GM19455 (cell line): ENCODE measurements around the gene GPI.
"Not testable (repeated sequence)": the region's sequence is repeated elsewhere in the genome, so short reads cannot be mapped to it uniquely, and the experiment has no call there.

Source experiments
- ATAC-seq: cut with Tn5 transposase; IDR thresholded peaks from one replicate; pipeline ENCODE4 v1.9.1; 2021; ENCODE audit not compliant: unreplicated experiment

GPI gene

GRCh38 chr19:34366738-34367623, 2.0 kb downstream of the GPI start:
- no peak for ATAC-seq

- ATAC-seq, result no peak
Observed at GRCh38 chr19:34367624-34367957, 2.6 kb downstream of the GPI start.

DNA sequence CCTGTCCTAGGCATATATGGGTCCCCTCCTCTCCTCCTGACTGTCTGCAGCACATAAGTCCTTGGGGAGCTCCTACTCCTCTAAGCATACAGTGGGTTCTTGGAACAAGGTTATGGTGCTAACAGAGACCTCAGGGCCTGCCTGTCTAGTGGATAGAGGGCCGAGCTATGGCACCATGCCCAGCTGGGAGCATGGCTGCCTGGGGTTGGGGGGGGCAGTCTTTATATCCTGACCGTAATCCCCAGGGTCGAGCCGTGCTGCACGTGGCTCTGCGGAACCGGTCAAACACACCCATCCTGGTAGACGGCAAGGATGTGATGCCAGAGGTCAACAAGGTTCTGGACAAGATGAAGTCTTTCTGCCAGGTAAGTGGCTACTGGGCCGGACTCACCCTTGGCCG, 3.3 kb downstream of the GPI start:
- ATAC-seq, result no peak

DNA sequence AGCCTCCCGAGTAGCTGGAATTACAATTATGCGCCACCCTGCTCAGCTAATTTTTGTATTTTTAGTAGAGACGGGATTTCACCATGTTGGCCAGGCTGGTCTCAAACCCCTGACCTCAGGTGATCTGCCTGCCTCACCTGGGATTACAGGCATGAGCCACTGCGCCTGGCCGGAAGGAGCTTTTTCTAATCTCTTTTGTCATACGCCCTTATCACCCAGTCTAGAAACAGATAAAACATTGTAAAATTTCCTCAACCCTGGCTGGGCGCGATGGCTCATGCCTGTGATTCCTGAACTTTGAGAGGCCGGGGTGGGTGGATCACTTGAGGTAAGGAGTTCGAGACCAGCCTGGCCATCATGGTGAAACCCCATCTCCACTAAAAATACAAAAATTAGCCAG, 4.2 kb downstream of the GPI start:
- not testable (repeated sequence) for ATAC-seq

- ATAC-seq, result no peak
Observed at GRCh38 chr19:34370117-34370516, 5.1 kb downstream of the GPI start.

GRCh38 chr19:34370983-34371382, 6.0 kb downstream of the GPI start:
- ATAC-seq, result no peak

GRCh38 chr19:34373601-34374288, 8.7 kb downstream of the GPI start:
- ATAC-seq, result no peak

- ATAC-seq, result no peak
Observed at GRCh38 chr19:34375598-34375997, 10.6 kb downstream of the GPI start.

DNA sequence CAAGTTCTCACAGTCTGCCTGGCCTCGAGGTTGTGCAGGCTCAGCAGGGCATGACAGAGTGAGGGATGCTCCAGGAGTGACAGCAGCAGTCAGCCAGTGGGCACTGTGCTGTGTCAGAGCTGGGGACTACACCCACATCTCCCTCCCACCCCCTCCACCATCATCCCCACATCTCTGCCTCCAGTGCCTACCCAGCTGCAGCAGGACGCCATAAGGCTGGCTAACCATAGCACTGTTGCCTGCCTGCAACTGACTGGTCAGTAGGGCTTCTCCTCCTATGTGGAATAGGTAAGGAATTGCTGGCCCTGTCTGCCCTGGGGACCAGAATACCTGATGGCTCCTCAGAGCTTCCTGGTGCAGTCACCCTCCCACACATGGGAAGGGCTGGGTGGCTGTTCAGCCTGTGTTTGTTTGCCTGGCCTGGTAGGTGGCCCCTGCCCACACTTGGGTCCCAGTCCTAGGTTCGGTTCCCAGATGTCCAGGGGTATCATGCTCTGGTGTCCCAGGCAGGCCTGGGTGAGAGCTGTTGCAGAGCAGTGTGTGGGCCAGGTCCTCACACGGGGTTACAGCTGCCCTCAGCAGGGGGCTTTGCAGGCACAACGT, 15.7 kb downstream of the GPI start:
- no peak for ATAC-seq

DNA sequence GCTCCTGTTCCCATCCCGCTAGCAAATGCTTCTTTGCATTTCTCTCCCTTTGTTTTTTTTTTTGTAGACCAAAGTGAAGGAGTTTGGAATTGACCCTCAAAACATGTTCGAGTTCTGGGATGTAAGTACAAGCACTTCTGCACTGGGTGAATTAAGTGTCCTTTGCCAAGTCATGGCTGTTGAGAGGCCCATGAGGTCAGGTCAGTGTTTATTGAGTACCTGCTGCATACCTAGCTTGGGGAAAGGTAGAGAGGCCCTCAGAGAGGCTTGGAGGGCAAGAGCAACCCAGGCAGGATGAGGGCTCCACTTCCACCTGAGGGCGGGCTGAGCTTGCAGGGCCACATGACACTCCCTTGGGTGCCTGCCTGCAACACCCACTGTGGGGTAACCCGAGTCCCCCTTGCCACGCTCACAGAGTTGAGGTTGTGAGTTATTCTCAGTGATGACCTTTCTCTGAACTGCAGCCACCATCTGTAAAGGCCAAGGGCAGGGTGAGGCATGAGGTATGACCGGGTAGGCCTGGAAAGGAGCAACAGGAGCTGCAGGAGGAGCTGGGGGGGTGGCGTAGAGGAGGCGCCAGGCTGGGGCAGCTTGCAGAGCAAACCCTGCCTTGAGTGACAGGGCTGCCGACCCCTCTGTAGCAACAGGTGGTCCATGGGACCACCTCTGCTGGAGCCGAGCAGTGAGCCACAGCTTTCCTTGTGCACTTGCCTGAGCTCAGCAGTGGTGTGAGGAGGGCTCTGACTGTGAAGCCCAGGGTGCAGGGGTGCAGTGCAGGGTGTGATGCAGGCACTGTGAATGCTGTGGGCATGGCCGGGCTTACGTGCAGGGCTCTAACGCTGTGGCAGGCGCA, 16.6 kb downstream of the GPI start:
- no peak for ATAC-seq

GRCh38 chr19:34382471-34382870, 17.5 kb downstream of the GPI start:
- ATAC-seq, result no peak

- no peak for ATAC-seq
Observed at GRCh38 chr19:34383599-34383998, 18.6 kb downstream of the GPI start.

DNA sequence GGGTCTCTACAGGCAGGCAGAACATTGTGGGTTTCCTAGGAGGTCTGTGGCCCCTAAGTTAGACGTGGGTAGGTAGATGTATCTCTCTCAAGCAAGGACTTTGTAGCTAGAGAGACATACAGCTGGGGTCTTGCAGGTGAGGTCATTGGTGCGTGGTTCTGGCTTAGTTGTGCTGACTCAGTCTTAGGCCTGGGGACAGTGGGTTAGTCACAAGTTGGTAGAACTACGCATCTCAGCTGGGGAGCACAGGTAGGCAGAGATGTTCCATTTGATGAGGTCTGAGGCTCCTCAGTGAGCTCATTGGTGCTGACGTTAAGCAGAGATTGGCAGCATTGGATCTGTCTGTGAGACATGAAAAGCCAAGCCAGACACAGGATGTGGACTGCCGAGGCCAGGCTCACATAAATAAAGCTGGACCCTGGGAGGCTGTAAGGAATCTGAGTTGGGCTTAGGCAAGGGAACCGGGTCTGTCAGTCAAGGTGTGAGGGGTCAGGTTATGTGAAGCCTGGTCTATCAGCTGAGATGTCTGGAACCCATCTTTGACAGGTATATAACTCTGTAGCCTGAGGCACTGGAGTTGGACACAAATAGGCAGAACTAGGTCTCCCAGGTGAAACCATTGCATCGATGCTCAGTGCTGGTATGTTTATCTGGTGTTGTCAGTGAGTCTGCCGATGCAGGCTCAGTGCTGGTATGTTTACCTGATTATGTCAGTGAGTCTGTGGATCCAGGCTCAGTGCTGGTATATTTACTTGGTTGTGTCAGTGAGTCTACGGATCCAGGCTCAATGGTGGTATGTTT, 21.8 kb downstream of the GPI start:
- ATAC-seq, result no peak

GRCh38 chr19:34387446-34387810, 22.4 kb downstream of the GPI start:
- ATAC-seq, result no peak

DNA sequence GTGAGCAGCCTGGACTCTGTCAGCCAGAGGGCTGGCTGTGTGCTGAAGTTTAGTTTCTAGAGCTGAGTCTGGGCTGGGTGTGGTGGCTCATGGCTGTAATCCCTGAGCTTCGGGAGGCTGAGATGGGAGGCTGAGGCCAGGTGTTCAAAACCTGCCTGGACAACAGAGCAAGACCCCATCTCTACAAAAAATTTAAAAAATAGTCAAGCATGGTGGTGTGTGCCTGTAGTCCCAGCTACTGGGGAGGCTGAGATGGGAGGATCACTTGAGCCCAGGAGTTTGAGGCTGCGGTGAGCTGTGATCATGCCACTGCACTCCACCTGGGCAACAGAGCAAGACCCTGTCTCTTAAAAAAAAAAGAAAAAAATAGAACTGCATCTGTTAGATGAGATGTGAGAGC, 23.7 kb downstream of the GPI start:
- ATAC-seq, result not testable (repeated sequence)

GRCh38 chr19:34391813-34392212, 26.8 kb downstream of the GPI start:
- ATAC-seq, result no peak

- ATAC-seq, result no peak
Observed at GRCh38 chr19:34393031-34393430, 28.0 kb downstream of the GPI start.

- no peak for ATAC-seq
Observed at GRCh38 chr19:34393629-34394028, 28.6 kb downstream of the GPI start.

- no peak for ATAC-seq
Observed at GRCh38 chr19:34397853-34398252, 32.9 kb downstream of the GPI start.

DNA sequence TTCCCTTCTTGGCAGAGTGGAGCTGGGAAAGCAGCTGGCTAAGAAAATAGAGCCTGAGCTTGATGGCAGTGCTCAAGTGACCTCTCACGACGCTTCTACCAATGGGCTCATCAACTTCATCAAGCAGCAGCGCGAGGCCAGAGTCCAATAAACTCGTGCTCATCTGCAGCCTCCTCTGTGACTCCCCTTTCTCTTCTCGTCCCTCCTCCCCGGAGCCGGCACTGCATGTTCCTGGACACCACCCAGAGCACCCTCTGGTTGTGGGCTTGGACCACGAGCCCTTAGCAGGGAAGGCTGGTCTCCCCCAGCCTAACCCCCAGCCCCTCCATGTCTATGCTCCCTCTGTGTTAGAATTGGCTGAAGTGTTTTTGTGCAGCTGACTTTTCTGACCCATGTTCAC, 34.9 kb downstream of the GPI start:
- no peak for ATAC-seq
